Thyroid gland (tissue), 4 donors: ENCODE data around the gene KCNQ4. TPM values are rescaled to one million over a fixed set of nuclear protein-coding genes. Genes with fewer than 3 reads are reported as not detected.

Experiments
- DNase-seq, 2 donors: peaks; one replicate each; pipeline ENCODE4 v3.0.0-alpha.2; 2019
- H3K27ac ChIP-seq, 3 donors: fragments of 200-600 bp; sonication (generic); 1 replicate in 2 of 3; 2 replicates in 1 of 3; pipeline ENCODE4 v1.5.1; 2016 to 2019; ENCODE audit warnings: mild to moderate bottlenecking in 1 of 3, moderate library complexity in 1 of 3
- H3K27me3 ChIP-seq: fragments of 200-600 bp; sonication (generic); one replicate; pipeline ENCODE4 v1.5.1; 2019
- H3K36me3 ChIP-seq, 2 donors: fragments of 200-600 bp; sonication (generic); one replicate each; pipeline ENCODE4 v1.5.1; 2016 to 2019
- H3K4me1 ChIP-seq, 2 donors: fragments of 200-600 bp; sonication (generic); one replicate each; pipeline ENCODE4 v1.5.1; 2017 to 2019
- H3K4me3 ChIP-seq, 3 donors: fragments of 200-600 bp; sonication (generic); replicated peaks in 1 of 3; 1 replicate in 2 of 3; 2 replicates in 1 of 3; pipeline ENCODE4 v1.5.1; 2016; ENCODE audit warnings: mild to moderate bottlenecking in 1 of 3
- H3K9me3 ChIP-seq: fragments of 200-600 bp; sonication (generic); one replicate; pipeline ENCODE4 v1.5.1; 2017
- CTCF ChIP-seq, 6 experiments: fragments of 200-600 bp in 3 of 6; fragments of 450-650 bp in 3 of 6; sonication (generic) in 3 of 6; IDR thresholded peaks; one replicate each; pipeline ENCODE4 v1.5.1; 2016 to 2019; ENCODE audit warnings: antibody characterized with exemption in 6 of 6, mild to moderate bottlenecking in 2 of 6, inconsistent platforms in 1 of 6, moderate library complexity in 1 of 6
- POLR2A ChIP-seq, 2 donors: fragments of 450-650 bp; IDR thresholded peaks; one replicate each; pipeline ENCODE4 v1.6.1; 2017; ENCODE audit warnings: antibody characterized with exemption in 2 of 2, mild to moderate bottlenecking in 2 of 2, moderate library complexity in 1 of 2
- WGBS, 2 donors: methylation state at CpG; one replicate each; pipeline ENCODE4 v1.1.5; 2017; 5-methylcytosine and 5-hydroxymethylcytosine counted together
- intact Hi-C: fragments of 100-400 bp; cut with DNase I; formaldehyde crosslinking; loops from one replicate; pipeline ENCODE4 v1.15.1; 2023
- total RNA-seq, 4 donors: library from RNA; depleted of rRNA; stranded (reverse); fragments of >200 nt; gene quantifications; one replicate each; pipeline ENCODE4 v1.2.3, GENCODE V29; 2016

KCNQ4 gene
- total RNA-seq, 4 donors from 2014 or later = 0.11 to 1.1 (median 0.40) TPM

- WGBS, 2 donors = 81 to 87% methylated on average over 6 of the region's 6 CpGs
- Histone ChIP-seq H3K36me3 (no peaks in the 10 kb centered on the region), H3K27me3 (no peaks in the 10 kb centered on the region), H3K4me3 (no peak overlapping the region), H3K27ac (no peak overlapping the region), H3K4me1 (peaks cover 0 to 9% of the 10 kb centered on the region in 2 donors), H3K9me3 (no peaks in the 10 kb centered on the region)
- TF ChIP-seq POLR2A (IDR thresholded peaks at IDR 0.05) (no peak), CTCF (IDR thresholded peaks at IDR 0.05) (no peak)
- intact Hi-C loops = no loop called here
- no peak for DNase-seq
These were observed 57.1 kb downstream of the KCNQ4 start for GRCh38 chr1:40840526-40841323.

- Histone ChIP-seq H3K36me3 (no peaks in the 10 kb centered on the region), H3K4me1 (peaks cover 0 to 9% of the 10 kb centered on the region in 2 donors), H3K27me3 (no peaks in the 10 kb centered on the region), H3K9me3 (no peaks in the 10 kb centered on the region), H3K27ac (no peak overlapping the region), H3K4me3 (no peak overlapping the region)
- 73 to 83% methylated on average over 7 of the region's 7 CpGs for WGBS, 2 donors
- intact Hi-C loops = no loop called here
- TF ChIP-seq POLR2A (IDR thresholded peaks at IDR 0.05) (no peak), CTCF (IDR thresholded peaks at IDR 0.05) (no peak)
- DNase-seq = no peak
These were observed 58.0 kb downstream of the KCNQ4 start for GRCh38 chr1:40841602-40842001.

- WGBS, 2 donors = 76 to 83% methylated on average over 4 of the region's 4 CpGs
- TF ChIP-seq CTCF (IDR thresholded peaks at IDR 0.05) (no peak), POLR2A (IDR thresholded peaks at IDR 0.05) (no peak)
- intact Hi-C loops = no loop called here
These were observed 58.6 kb downstream of the KCNQ4 start for GRCh38 chr1:40842207-40842606.

GRCh38 chr1:40842691-40843090, 59.1 kb downstream of the KCNQ4 start:
- Histone ChIP-seq H3K4me1 (peaks cover 0 to 9% of the 10 kb centered on the region in 2 donors), H3K27ac (no peak overlapping the region), H3K36me3 (no peaks in the 10 kb centered on the region), H3K9me3 (no peaks in the 10 kb centered on the region), H3K27me3 (no peaks in the 10 kb centered on the region), H3K4me3 (no peak overlapping the region)
- intact Hi-C loops = no loop called here
- TF ChIP-seq POLR2A (IDR thresholded peaks at IDR 0.05) (no peak), CTCF (IDR thresholded peaks at IDR 0.05) (no peak)
- WGBS, 2 donors = 90 to 94% methylated on average over 3 of the region's 3 CpGs
- DNase-seq = no peak

More at GRCh38 chr1:40842207-40842606, 58.6 kb downstream of the KCNQ4 start:
- Histone ChIP-seq H3K4me3 (no peak overlapping the region), H3K4me1 (peaks cover 0 to 9% of the 10 kb centered on the region in 2 donors), H3K9me3 (no peaks in the 10 kb centered on the region), H3K27ac (no peak overlapping the region), H3K36me3 (no peaks in the 10 kb centered on the region), H3K27me3 (no peaks in the 10 kb centered on the region)
- no peak for DNase-seq

- WGBS, 2 donors = 75 to 91% methylated on average over 5 of the region's 5 CpGs
These were observed 60.5 kb downstream of the KCNQ4 start for GRCh38 chr1:40844079-40844478.

More at GRCh38 chr1:40844079-40844478, 60.5 kb downstream of the KCNQ4 start:
- intact Hi-C loops = no loop called here
- Histone ChIP-seq H3K4me3 (no peak overlapping the region), H3K4me1 (peaks cover 0 to 5% of the 10 kb centered on the region in 2 donors), H3K27ac (no peak overlapping the region), H3K36me3 (no peaks in the 10 kb centered on the region), H3K27me3 (no peaks in the 10 kb centered on the region), H3K9me3 (no peaks in the 10 kb centered on the region)
- no peak for DNase-seq
- TF ChIP-seq CTCF (IDR thresholded peaks at IDR 0.05) (no peak), POLR2A (IDR thresholded peaks at IDR 0.05) (no peak)
